ENCODE data around the gene PTPN14. TPM values are rescaled to one million over a fixed set of nuclear protein-coding genes. Genes with fewer than 3 reads are reported as not detected.

PTPN14 gene
- total and polyA plus RNA-seq, 2 of the 8 experiments (the other 6 are each of a cell fraction or from before 2014, with no cell fraction given), result 14.4 to 93.6 TPM

DNA sequence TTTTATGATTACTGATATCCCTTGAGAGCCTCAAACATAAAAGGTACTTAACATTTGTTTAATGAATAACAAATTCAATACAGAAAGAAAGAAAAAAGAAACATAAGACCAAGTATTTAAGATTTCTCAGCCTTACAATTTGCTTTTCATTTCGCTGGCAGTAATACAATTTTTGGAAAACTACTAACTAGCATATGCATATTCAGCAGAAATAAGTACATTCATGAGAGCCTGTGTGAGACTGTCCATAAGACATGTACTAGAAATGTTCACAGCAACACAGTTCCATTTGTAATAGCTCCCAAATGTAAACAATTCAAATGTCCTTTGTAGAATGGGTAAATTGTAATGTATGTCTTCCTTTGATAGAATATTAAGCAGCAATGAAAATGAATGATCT is 119.2 kb downstream of the PTPN14 start:
- H3K36me3 ChIP-seq (ENCODE audit: control insufficient read depth in 2 of 4, insufficient read depth in 4 of 4, low read length in 3 of 4), result no peaks in the 10 kb centered on the region
- H3K18ac ChIP-seq (ENCODE audit: extremely low read depth, low read length), result no peak overlapping the region
- no peak overlapping the region for H2BK12ac ChIP-seq (ENCODE audit: low read depth, low read length)
- H3K4me2 ChIP-seq (ENCODE audit: insufficient read depth in 1 of 2, low read depth in 2 of 2, low read length in 2 of 2), result no peak overlapping the region
- H3K79me1 ChIP-seq (ENCODE audit: low read depth, low read length), result no peaks in the 10 kb centered on the region; the same call in 1 of the 2 replicates
- H2AFZ ChIP-seq (ENCODE audit: low read length), result no peak overlapping the region
- ChIA-PET POLR2A (ENCODE audit: partially characterized antibody) (interaction anchor here (1.1 to 1.4 kb wide), 2 partner anchors 9 to 13 kb away, joined by 3 read pairs; no protein-coding TSS in a partner anchor), CTCF (ENCODE audit: partially characterized antibody) (interaction anchor here (1.2 to 1.8 kb wide), 5 partner anchors 12 to 99 kb away, joined by 3 to 6 read pairs (median 3); no protein-coding TSS in a partner anchor)
- H2BK5ac ChIP-seq (ENCODE audit: low read depth, low read length), result no peak overlapping the region
- no peak overlapping the region for H3K4me3 ChIP-seq (ENCODE audit: extremely low read depth in 1 of 4, insufficient read depth in 2 of 4, low read depth in 3 of 4, low read length in 4 of 4)
- no peak overlapping the region for H3K4ac ChIP-seq (replicated peaks; ENCODE audit: insufficient read length, low read depth, low read length)
- no peaks in the 10 kb centered on the region; a peak in 1 of 7 replicates for H3K27me3 ChIP-seq (replicated peaks in 1 of 4; ENCODE audit: control insufficient read depth in 3 of 4, extremely low read depth in 1 of 4, insufficient read depth in 3 of 4, low read length in 3 of 4)
- H3K23me2 ChIP-seq (ENCODE audit: low read depth, low read length), result no peaks in the 10 kb centered on the region
- H3K27ac ChIP-seq (ENCODE audit: low read depth, low read length), result no peak overlapping the region
- no peaks in the 10 kb centered on the region for H4K20me1 ChIP-seq (replicated peaks in 1 of 2; ENCODE audit: control insufficient read depth in 1 of 2, insufficient read depth in 2 of 2, low read length in 2 of 2)
- H3K56ac ChIP-seq (replicated peaks; ENCODE audit: insufficient read length, low read depth, low read length), result no peak overlapping the region
- H4K5ac ChIP-seq (ENCODE audit: insufficient read length, low read depth, low read length), result no peak overlapping the region
- H3K79me2 ChIP-seq (ENCODE audit: control insufficient read depth in 1 of 2, insufficient read depth in 2 of 2, low read length in 2 of 2), result no peaks in the 10 kb centered on the region
- no peaks in the 10 kb centered on the region for H3K9me3 ChIP-seq (ENCODE audit: insufficient read depth in 2 of 2, low read depth in 1 of 2, low read length in 1 of 2)
- H4K8ac ChIP-seq (ENCODE audit: extremely low read depth, insufficient read depth, low read length), result no peak overlapping the region
- DNase-seq (ENCODE audit: low read depth in 1 of 2, low spot score in 2 of 2) (no peak), FAIRE-seq (no peak)
- H2BK120ac ChIP-seq (replicated peaks; ENCODE audit: low read depth, low read length), result no peak overlapping the region
- H3K14ac ChIP-seq (ENCODE audit: insufficient read length), result no peak overlapping the region
- peaks cover 0 to 7% (median 2%) of the 10 kb centered on the region in 4 experiments; a peak in 2 of 7 replicates for H3K4me1 ChIP-seq (replicated peaks in 1 of 4; ENCODE audit: control insufficient read depth in 3 of 4, insufficient read depth in 4 of 4, low read length in 3 of 4)
- H4K91ac ChIP-seq (replicated peaks; ENCODE audit: insufficient read length, low read length), result no peak overlapping the region
- H2AK5ac ChIP-seq (ENCODE audit: low read depth, low read length), result no peak overlapping the region
- H3K23ac ChIP-seq (ENCODE audit: insufficient read length), result no peak overlapping the region
- no peak overlapping the region for H2BK20ac ChIP-seq (ENCODE audit: low read length)
- H2BK15ac ChIP-seq (ENCODE audit: low read length), result no peak overlapping the region
- no peak overlapping the region for H3K9ac ChIP-seq (replicated peaks in 1 of 4; ENCODE audit: extremely low read depth in 1 of 4, low read depth in 3 of 4, low read length in 3 of 4)
- WGBS, 2 experiments (ENCODE audit: extremely low coverage in 1 of 2, insufficient coverage in 1 of 2, insufficient read length in 1 of 2, insufficient replicate concordance in 2 of 2, low coverage in 1 of 2, low lambda C conversion rate in 2 of 2, missing lambda C conversion rate in 1 of 2), result 100% methylated on average over 1 of the region's 1 CpG; no CpG with 5 or more reads in 1 of the 2 experiments
- TF ChIP-seq, protein P1, sequence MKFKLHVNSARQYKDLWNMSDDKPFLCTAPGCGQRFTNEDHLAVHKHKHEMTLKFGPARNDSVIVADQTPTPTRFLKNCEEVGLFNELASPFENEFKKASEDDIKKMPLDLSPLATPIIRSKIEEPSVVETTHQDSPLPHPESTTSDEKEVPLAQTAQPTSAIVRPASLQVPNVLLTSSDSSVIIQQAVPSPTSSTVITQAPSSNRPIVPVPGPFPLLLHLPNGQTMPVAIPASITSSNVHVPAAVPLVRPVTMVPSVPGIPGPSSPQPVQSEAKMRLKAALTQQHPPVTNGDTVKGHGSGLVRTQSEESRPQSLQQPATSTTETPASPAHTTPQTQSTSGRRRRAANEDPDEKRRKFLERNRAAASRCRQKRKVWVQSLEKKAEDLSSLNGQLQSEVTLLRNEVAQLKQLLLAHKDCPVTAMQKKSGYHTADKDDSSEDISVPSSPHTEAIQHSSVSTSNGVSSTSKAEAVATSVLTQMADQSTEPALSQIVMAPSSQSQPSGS (IDR thresholded peaks at IDR 0.05; ENCODE audit: low read length), result no peak
- TF ChIP-seq CTBP2 (IDR thresholded peaks at IDR 0.05; ENCODE audit: borderline replicate concordance, insufficient read depth, insufficient read length, low read length) (no peak), E2F6 (IDR thresholded peaks at IDR 0.05) (no peak), SP1 (IDR thresholded peaks at IDR 0.05; ENCODE audit: low read depth, low read length) (no peak), RXRA (IDR thresholded peaks at IDR 0.05; ENCODE audit: insufficient read depth, low read depth, low read length) (no peak), ZNF274 (IDR thresholded peaks at IDR 0.05; ENCODE audit: borderline replicate concordance, extremely low read depth, low read length) (no peak), KDM4A (IDR thresholded peaks at IDR 0.05; ENCODE audit: low read depth, low read length, severe bottlenecking) (no peak), CREB1 (IDR thresholded peaks at IDR 0.05) (no peak), KDM1A (IDR thresholded peaks at IDR 0.05; ENCODE audit: borderline replicate concordance, low read length) (no peak), NANOG (IDR thresholded peaks at IDR 0.05; ENCODE audit: insufficient read depth, low read depth, low read length, poor library complexity, severe bottlenecking) (no peak)
